Upper lobe of left lung (tissue), 6 donors: Measurements from ENCODE around the gene FMR1. TPM values are rescaled to one million over a fixed set of nuclear protein-coding genes. Genes with fewer than 3 reads are reported as not detected.

ENCODE experiments used
- ATAC-seq, 2 donors: fragments of 200-7000 bp; cut with Tn5 transposase; one replicate each; pipeline ENCODE4 v1.9.1; 2022; ENCODE audit warnings: mild to moderate bottlenecking in 2 of 2, moderate library complexity in 2 of 2; ENCODE audit not compliant: low FRiP score in 2 of 2
- DNase-seq, 2 donors: peaks; one replicate each; pipeline ENCODE4 v3.0.0-alpha.2; 2019 to 2020
- H3K27ac ChIP-seq, 4 donors: fragments of 200-600 bp; sonication (generic); one replicate each; pipeline ENCODE4 v1.5.1; 2016 to 2019
- H3K27me3 ChIP-seq, 4 donors: fragments of 200-600 bp; sonication (generic); one replicate each; pipeline ENCODE4 v1.5.1; 2017 to 2019
- H3K36me3 ChIP-seq, 4 donors: fragments of 200-600 bp; sonication (generic); one replicate each; pipeline ENCODE4 v1.5.1; 2016 to 2019
- H3K4me1 ChIP-seq, 4 donors: fragments of 200-600 bp; sonication (generic); one replicate each; pipeline ENCODE4 v1.5.1; 2018 to 2019
- H3K4me3 ChIP-seq, 4 donors: fragments of 200-600 bp; sonication (generic); one replicate each; pipeline ENCODE4 v1.5.1; 2017 to 2019; ENCODE audit warnings: mild to moderate bottlenecking in 2 of 4, moderate library complexity in 1 of 4
- H3K9me3 ChIP-seq, 4 donors: fragments of 200-600 bp; sonication (generic); one replicate each; pipeline ENCODE4 v1.5.1; 2018 to 2019
- EP300 ChIP-seq, 4 donors: sonication (generic); formaldehyde crosslinking; IDR thresholded peaks; one replicate each; pipeline ENCODE4 v1.5.1; 2017; ENCODE audit warnings: antibody characterized with exemption in 4 of 4, control low read depth in 2 of 4
- POLR2A ChIP-seq, 4 donors: fragments of 450-650 bp; IDR thresholded peaks; one replicate each; pipeline ENCODE4 v1.5.1; 2016 to 2017; ENCODE audit warnings: antibody characterized with exemption in 4 of 4, mild to moderate bottlenecking in 2 of 4
- POLR2AphosphoS5 ChIP-seq, 2 donors: sonication (generic); formaldehyde crosslinking; IDR thresholded peaks; one replicate each; pipeline ENCODE4 v1.5.1; 2017; ENCODE audit warnings: antibody characterized with exemption in 2 of 2
- WGBS, 2 donors: methylation state at CpG; one replicate each; pipeline ENCODE4 v1.1.5; 2017 to 2018; 5-methylcytosine and 5-hydroxymethylcytosine counted together
- total RNA-seq, 6 donors: library from RNA; depleted of rRNA in 4 of 6; stranded (reverse); fragments of >200 nt in 4 of 6; gene quantifications; one replicate each; pipeline versions ENCODE4 v1.1.0 to v1.2.1, GENCODE V29; 2016 to 2021
- TF ChIP-seq, protein P1 (sequence below), 6 experiments: fragments of 450-650 bp in 4 of 6; fragments of 200-600 bp in 2 of 6; sonication (generic) in 2 of 6; IDR thresholded peaks; one replicate each; pipeline ENCODE4 v1.5.1; 2016 to 2019; ENCODE audit warnings: antibody characterized with exemption in 6 of 6
- donor health status: DM: no; HTN: no; CAD: no; lungs with moderate emphysema.
- donor health status: DM: no; HTN: yes; CAD: no; lungs with severe emphysema.

The FMR1 gene
- total RNA-seq, 6 donors from 2014 or later, result 29.2 to 76.4 (median 39.7) TPM

DNA sequence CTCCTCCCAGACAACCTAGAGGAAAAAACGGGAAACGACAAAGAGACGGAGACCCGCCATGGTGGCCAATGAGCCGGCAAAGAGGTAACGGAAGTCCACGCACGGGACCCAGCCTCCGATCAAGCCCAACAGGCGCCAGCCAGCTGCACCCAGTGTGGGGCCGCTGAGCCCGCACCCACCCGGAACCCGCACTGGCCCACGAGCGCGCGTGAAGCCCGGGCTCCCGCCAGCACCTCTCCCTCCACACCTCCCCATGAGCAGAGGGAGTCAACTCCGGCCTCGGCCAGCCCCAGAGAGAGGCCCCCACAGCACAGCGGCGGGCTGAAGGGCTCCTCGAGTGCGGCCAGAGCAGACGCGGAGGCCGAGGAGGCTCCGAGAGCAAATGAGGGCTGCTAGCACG is 14.6 kb upstream of the FMR1 start:
- ATAC-seq, result no peak
- TF ChIP-seq, protein P1, sequence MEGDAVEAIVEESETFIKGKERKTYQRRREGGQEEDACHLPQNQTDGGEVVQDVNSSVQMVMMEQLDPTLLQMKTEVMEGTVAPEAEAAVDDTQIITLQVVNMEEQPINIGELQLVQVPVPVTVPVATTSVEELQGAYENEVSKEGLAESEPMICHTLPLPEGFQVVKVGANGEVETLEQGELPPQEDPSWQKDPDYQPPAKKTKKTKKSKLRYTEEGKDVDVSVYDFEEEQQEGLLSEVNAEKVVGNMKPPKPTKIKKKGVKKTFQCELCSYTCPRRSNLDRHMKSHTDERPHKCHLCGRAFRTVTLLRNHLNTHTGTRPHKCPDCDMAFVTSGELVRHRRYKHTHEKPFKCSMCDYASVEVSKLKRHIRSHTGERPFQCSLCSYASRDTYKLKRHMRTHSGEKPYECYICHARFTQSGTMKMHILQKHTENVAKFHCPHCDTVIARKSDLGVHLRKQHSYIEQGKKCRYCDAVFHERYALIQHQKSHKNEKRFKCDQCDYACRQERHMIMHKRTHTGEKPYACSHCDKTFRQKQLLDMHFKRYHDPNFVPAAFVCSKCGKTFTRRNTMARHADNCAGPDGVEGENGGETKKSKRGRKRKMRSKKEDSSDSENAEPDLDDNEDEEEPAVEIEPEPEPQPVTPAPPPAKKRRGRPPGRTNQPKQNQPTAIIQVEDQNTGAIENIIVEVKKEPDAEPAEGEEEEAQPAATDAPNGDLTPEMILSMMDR (IDR thresholded peaks at IDR 0.05), result no peak
- TF ChIP-seq POLR2A (IDR thresholded peaks at IDR 0.05) (no peak), EP300 (IDR thresholded peaks at IDR 0.05) (no peak), POLR2AphosphoS5 (IDR thresholded peaks at IDR 0.05) (no peak)
- Histone ChIP-seq H3K27ac (no peak overlapping the region), H3K4me3 (no peak overlapping the region), H3K4me1 (no peaks in the 10 kb centered on the region), H3K36me3 (no peaks in the 10 kb centered on the region), H3K9me3 (no peaks in the 10 kb centered on the region), H3K27me3 (no peaks in the 10 kb centered on the region)
- WGBS, 2 donors, result 93 to 97% methylated on average over 6 to 31 of the region's 31 CpGs
- DNase-seq, result peak in 1 of 2 donors; percentile 65

DNA sequence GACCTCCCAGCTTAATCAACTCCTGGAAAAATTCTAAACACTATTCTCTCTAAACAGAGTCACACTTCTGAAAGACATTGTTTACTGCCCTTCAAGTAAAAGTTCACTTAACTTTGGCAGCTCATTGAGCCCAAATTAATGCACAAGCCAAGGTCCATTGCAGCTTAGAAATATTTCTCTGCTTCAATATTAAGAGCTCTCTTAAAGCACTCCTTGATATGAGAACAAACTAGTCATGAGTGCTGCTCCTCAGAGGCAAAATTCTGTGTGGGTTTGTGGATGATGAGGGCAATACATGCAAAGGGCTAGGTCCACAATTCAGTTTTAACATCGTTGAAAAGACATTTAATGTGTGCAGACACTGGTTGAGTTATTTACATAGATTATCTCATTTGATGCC is 12.8 kb upstream of the FMR1 start:
- no peaks in the 10 kb centered on the region for H3K36me3 ChIP-seq
- ATAC-seq (no peak), DNase-seq (no peak)
- 38 to 64% methylated on average over 1 of the region's 1 CpG for WGBS, 2 donors
- no peak overlapping the region for H3K27ac ChIP-seq
- H3K9me3 ChIP-seq, result no peaks in the 10 kb centered on the region
- H3K27me3 ChIP-seq, result no peaks in the 10 kb centered on the region
- TF ChIP-seq EP300 (IDR thresholded peaks at IDR 0.05) (no peak), POLR2AphosphoS5 (IDR thresholded peaks at IDR 0.05) (no peak), POLR2A (IDR thresholded peaks at IDR 0.05) (no peak)
- no peaks in the 10 kb centered on the region for H3K4me1 ChIP-seq
- H3K4me3 ChIP-seq, result no peak overlapping the region

DNA sequence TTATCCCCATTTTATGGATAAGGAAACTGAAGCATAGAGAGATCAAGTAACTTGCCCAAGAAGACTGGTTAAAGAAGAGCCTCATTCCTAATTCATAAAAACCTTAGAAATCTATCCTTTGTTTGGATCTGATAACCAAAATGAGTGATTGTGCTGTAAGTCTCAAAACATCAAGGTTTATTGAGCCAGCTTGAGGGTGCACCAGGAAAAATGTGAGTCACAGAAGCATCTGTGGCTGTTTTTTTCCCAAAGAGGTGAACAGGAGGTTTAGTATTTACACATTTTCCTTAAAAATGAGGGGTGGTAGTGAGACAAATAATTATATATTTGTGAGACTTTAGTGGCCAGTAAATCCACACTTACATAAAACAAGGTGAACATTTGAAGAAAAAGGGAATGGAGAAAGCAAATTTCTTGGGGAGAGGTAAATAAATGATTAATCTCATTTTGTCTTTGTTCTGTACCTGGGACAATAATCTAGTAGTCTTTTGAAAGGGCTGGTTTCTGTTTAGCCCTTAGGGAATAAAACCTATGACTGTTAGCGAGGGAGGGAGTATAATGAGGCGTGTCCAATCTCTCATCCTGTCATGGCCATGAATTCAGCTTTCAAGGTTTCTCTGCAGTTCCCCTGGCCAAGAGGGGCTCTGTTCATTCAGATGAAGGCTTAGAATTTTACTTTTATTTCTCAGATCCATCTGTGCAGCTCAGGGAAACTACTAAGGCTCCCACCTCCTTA is 12.2 kb upstream of the FMR1 start:
- no peak overlapping the region for H3K4me3 ChIP-seq
- no peak overlapping the region for H3K27ac ChIP-seq
- H3K36me3 ChIP-seq, result no peaks in the 10 kb centered on the region
- TF ChIP-seq POLR2A (IDR thresholded peaks at IDR 0.05), result no peak
- no peak for TF ChIP-seq EP300 (IDR thresholded peaks at IDR 0.05)
- TF ChIP-seq POLR2AphosphoS5 (IDR thresholded peaks at IDR 0.05), result no peak
- TF ChIP-seq, protein P1 (IDR thresholded peaks at IDR 0.05), result no peak
- DNase-seq (no peak), ATAC-seq (no peak)
- no peaks in the 10 kb centered on the region for H3K9me3 ChIP-seq
- H3K27me3 ChIP-seq, result no peaks in the 10 kb centered on the region
- WGBS, 2 donors, result 90% methylated on average over 2 of the region's 2 CpGs
- H3K4me1 ChIP-seq, result no peaks in the 10 kb centered on the region

DNA sequence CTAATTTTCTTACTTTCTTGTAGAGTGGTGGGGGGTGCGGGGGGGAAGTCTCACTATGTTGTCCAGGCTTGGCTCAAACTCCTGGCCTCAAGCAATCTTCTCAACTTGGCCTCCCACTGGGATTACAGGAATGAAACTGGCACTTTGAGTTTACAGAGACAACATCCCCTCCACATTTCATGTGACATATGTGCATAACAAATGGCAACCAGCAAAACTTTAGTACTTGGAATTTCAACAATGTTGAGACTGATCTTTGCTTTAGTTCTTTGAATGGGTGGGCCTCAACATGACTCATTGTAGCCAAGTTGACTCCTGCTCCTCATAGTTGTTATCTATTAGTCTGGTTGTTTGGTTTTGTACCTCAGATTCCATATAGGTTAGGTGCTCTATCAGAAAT is 11.4 kb upstream of the FMR1 start:
- H3K27me3 ChIP-seq, result no peaks in the 10 kb centered on the region
- no peaks in the 10 kb centered on the region for H3K4me1 ChIP-seq
- 82% methylated on average over 1 of the region's 1 CpG; no CpG with 5 or more reads in 1 of the 2 donors for WGBS, 2 donors
- H3K27ac ChIP-seq, result no peak overlapping the region
- ATAC-seq (no peak), DNase-seq (no peak)
- TF ChIP-seq, protein P1 (IDR thresholded peaks at IDR 0.05), result no peak
- TF ChIP-seq POLR2A (IDR thresholded peaks at IDR 0.05), result no peak
- no peak for TF ChIP-seq POLR2AphosphoS5 (IDR thresholded peaks at IDR 0.05)
- no peak for TF ChIP-seq EP300 (IDR thresholded peaks at IDR 0.05)
- H3K36me3 ChIP-seq, result no peaks in the 10 kb centered on the region
- no peaks in the 10 kb centered on the region for H3K9me3 ChIP-seq
- no peak overlapping the region for H3K4me3 ChIP-seq

DNA sequence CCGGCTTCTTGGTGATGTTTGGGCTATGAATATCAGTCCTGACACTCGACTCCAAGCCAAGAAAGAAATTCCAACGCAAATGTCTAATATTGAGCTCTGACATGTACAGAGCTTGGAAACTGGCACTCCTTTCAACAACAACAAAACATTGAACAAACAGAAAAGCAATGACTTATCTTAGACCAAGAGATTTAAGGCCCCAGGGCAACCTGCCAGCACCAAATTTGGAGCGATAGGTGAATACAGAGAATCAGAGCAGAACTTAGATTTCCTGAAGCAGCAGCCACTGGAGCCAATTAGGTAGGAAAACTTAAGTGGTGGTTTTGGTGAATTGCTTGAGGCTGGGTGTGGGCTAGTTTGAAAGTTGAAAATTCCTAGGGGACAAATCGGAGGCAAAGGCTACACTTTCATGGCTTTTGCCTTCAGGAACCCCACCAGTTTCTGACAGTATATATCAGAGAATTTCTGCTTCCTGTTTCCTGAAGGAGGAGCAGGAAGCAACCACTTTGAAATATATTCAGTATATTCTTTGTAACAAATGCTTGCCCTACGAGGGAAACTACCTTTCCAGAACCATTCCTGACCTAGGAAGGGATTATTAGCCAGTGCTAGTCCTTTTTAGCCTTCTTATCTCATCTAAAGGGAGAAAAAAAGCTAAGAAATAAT is 10.1 kb upstream of the FMR1 start:
- TF ChIP-seq POLR2AphosphoS5 (IDR thresholded peaks at IDR 0.05) (no peak), EP300 (IDR thresholded peaks at IDR 0.05) (no peak), POLR2A (IDR thresholded peaks at IDR 0.05) (no peak)
- TF ChIP-seq, protein P1 (IDR thresholded peaks at IDR 0.05), result no peak
- ATAC-seq, result no peak
- no peak overlapping the region for H3K27ac ChIP-seq
- no peaks in the 10 kb centered on the region for H3K9me3 ChIP-seq
- H3K4me3 ChIP-seq, result no peak overlapping the region
- DNase-seq, result no peak
- no peaks in the 10 kb centered on the region for H3K27me3 ChIP-seq
- WGBS, 2 donors, result 64 to 82% methylated on average over 5 to 6 of the region's 6 CpGs
- no peaks in the 10 kb centered on the region for H3K36me3 ChIP-seq
- no peaks in the 10 kb centered on the region for H3K4me1 ChIP-seq
